Gastroesophageal sphincter (tissue), 4 donors: ENCODE results near the gene ARID5B. TPM values are rescaled to one million over a fixed set of nuclear protein-coding genes. Genes with fewer than 3 reads are reported as not detected.

ENCODE experiments used
- ATAC-seq: fragments of 150-250 bp; one replicate; pipeline ENCODE4 v1.9.1; 2016; ENCODE audit warnings: mild to moderate bottlenecking, moderate library complexity
- H3K27ac ChIP-seq, 4 donors: fragments of 200-600 bp; sonication (generic) in 3 of 4; 1 replicate in 3 of 4; 2 replicates in 1 of 4; pipeline ENCODE4 v1.5.1; 2016 to 2019
- H3K27me3 ChIP-seq: fragments of 200-600 bp; sonication (generic); one replicate; pipeline ENCODE4 v1.5.1; 2019
- H3K36me3 ChIP-seq, 2 donors: fragments of 200-600 bp; sonication (generic); one replicate each; pipeline ENCODE4 v1.5.1; 2019; ENCODE audit warnings: control low read depth in 1 of 2
- H3K4me1 ChIP-seq, 3 donors: fragments of 200-600 bp; sonication (generic); 1 replicate in 2 of 3; 2 replicates in 1 of 3; pipeline ENCODE4 v1.5.1; 2016 to 2019; ENCODE audit warnings: control low read depth in 2 of 3
- H3K4me3 ChIP-seq, 2 donors: fragments of 200-600 bp; sonication (generic); one replicate each; pipeline ENCODE4 v1.5.1; 2019; ENCODE audit warnings: mild to moderate bottlenecking in 1 of 2, moderate library complexity in 1 of 2
- H3K9me3 ChIP-seq, 3 donors: fragments of 200-600 bp; sonication (generic); one replicate each; pipeline ENCODE4 v1.5.1; 2017 to 2019; ENCODE audit warnings: control low read depth in 2 of 3
- EP300 ChIP-seq: sonication (generic); formaldehyde crosslinking; IDR thresholded peaks from one replicate; pipeline ENCODE4 v1.6.1; 2017; ENCODE audit warnings: antibody characterized with exemption, mild to moderate bottlenecking
- POLR2A ChIP-seq, 2 donors: fragments of 450-650 bp; IDR thresholded peaks; one replicate each; pipeline ENCODE4 v1.6.1; 2017; ENCODE audit warnings: antibody characterized with exemption in 2 of 2, mild to moderate bottlenecking in 2 of 2, moderate library complexity in 1 of 2
- POLR2AphosphoS5 ChIP-seq: sonication (generic); formaldehyde crosslinking; IDR thresholded peaks from one replicate; pipeline ENCODE4 v1.6.1; 2017; ENCODE audit warnings: antibody characterized with exemption
- WGBS, 2 donors: methylation state at CpG; one replicate each; pipeline ENCODE4 v1.1.5; 2018; ENCODE audit warnings: low coverage in 1 of 2; 5-methylcytosine and 5-hydroxymethylcytosine counted together
- total RNA-seq, 4 donors: library from RNA; depleted of rRNA; stranded (reverse); fragments of >200 nt; gene quantifications; one replicate each; pipeline ENCODE4 v1.1.0, GENCODE V29; 2016
- TF ChIP-seq, protein P1 (sequence below), 4 experiments: fragments of 200-600 bp in 2 of 4; fragments of 450-650 bp in 2 of 4; sonication (generic) in 1 of 4; IDR thresholded peaks; one replicate each; pipeline ENCODE4 v1.5.1; 2017 to 2019; ENCODE audit warnings: antibody characterized with exemption in 4 of 4, mild to moderate bottlenecking in 2 of 4, moderate library complexity in 2 of 4

Gene ARID5B
- total RNA-seq, 4 donors from 2014 or later: 34.7 to 81.4 (median 62.5) TPM

GRCh38 chr10:61869041-61869675 is 32.3 kb upstream of the ARID5B start:
- Histone ChIP-seq H3K9me3 (no peaks in the 10 kb centered on the region), H3K4me1 (peaks cover 0 to 18% (median 0%) of the 10 kb centered on the region in 3 donors), H3K36me3 (no peaks in the 10 kb centered on the region), H3K4me3 (no peak overlapping the region), H3K27ac (peak overlapping the region in 2 of 4 donors; percentile 38 to 52), H3K27me3 (no peaks in the 10 kb centered on the region)
- ATAC-seq: no peak
- 90 to 93% methylated on average over 5 to 8 of the region's 8 CpGs for WGBS, 2 donors
- TF ChIP-seq POLR2AphosphoS5 (no peak), EP300 (no peak), POLR2A (IDR thresholded peaks at IDR 0.05) (no peak)
- TF ChIP-seq, protein P1, sequence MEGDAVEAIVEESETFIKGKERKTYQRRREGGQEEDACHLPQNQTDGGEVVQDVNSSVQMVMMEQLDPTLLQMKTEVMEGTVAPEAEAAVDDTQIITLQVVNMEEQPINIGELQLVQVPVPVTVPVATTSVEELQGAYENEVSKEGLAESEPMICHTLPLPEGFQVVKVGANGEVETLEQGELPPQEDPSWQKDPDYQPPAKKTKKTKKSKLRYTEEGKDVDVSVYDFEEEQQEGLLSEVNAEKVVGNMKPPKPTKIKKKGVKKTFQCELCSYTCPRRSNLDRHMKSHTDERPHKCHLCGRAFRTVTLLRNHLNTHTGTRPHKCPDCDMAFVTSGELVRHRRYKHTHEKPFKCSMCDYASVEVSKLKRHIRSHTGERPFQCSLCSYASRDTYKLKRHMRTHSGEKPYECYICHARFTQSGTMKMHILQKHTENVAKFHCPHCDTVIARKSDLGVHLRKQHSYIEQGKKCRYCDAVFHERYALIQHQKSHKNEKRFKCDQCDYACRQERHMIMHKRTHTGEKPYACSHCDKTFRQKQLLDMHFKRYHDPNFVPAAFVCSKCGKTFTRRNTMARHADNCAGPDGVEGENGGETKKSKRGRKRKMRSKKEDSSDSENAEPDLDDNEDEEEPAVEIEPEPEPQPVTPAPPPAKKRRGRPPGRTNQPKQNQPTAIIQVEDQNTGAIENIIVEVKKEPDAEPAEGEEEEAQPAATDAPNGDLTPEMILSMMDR (IDR thresholded peaks at IDR 0.05): no peak

- Histone ChIP-seq H3K36me3 (no peaks in the 10 kb centered on the region), H3K4me1 (peaks cover 0 to 18% (median 0%) of the 10 kb centered on the region in 3 donors), H3K27ac (peak overlapping the region in 2 of 4 donors; percentile 38 to 60), H3K9me3 (no peaks in the 10 kb centered on the region), H3K27me3 (no peaks in the 10 kb centered on the region), H3K4me3 (no peak overlapping the region)
- no peak for ATAC-seq
- TF ChIP-seq POLR2AphosphoS5: no peak
- TF ChIP-seq EP300: no peak
- TF ChIP-seq, protein P1 (IDR thresholded peaks at IDR 0.05): no peak
- no peak for TF ChIP-seq POLR2A (IDR thresholded peaks at IDR 0.05)
- WGBS, 2 donors: 2 to 12% methylated on average over 6 of the region's 6 CpGs
These were observed 31.5 kb upstream of the ARID5B start for GRCh38 chr10:61869774-61870525.

DNA sequence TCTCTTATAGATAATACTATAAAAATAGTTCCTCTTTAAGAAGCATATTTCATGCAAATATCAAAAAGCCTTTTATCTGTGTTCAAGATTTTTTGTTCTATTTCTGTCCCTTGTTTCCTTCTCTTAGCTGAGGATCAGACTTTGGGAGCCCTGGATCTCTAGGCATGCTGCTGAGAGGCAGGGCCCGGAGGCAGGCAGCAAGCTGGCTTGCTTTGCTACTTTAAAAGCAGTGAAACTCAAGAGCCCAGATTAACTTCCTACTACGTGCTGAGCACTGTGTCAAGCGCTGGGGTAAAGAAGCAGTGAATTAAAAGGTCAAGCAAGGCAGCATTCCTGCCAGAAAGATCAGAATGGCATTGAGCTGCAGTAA is 31.0 kb upstream of the ARID5B start:
- no peaks in the 10 kb centered on the region for H3K36me3 ChIP-seq
- H3K4me1 ChIP-seq: peaks cover 0 to 18% (median 0%) of the 10 kb centered on the region in 3 donors
- H3K9me3 ChIP-seq: no peaks in the 10 kb centered on the region
- no peak for TF ChIP-seq EP300
- TF ChIP-seq, protein P1 (IDR thresholded peaks at IDR 0.05): no peak
- TF ChIP-seq POLR2A (IDR thresholded peaks at IDR 0.05): no peak
- no peak for TF ChIP-seq POLR2AphosphoS5
- H3K27me3 ChIP-seq: no peaks in the 10 kb centered on the region
- peak overlapping the region in 1 of 4 donors; percentile 60 for H3K27ac ChIP-seq
- no peak overlapping the region for H3K4me3 ChIP-seq
- 20 to 39% methylated on average over 3 of the region's 3 CpGs for WGBS, 2 donors
- ATAC-seq: no peak

- WGBS, 2 donors: 94% methylated on average over 6 of the region's 6 CpGs
- no peaks in the 10 kb centered on the region for H3K27me3 ChIP-seq
- no peak overlapping the region for H3K4me3 ChIP-seq
- H3K27ac ChIP-seq: no peak overlapping the region
- peaks cover 0 to 18% (median 0%) of the 10 kb centered on the region in 3 donors for H3K4me1 ChIP-seq
- no peak for ATAC-seq
- TF ChIP-seq POLR2AphosphoS5 (no peak), EP300 (no peak), POLR2A (IDR thresholded peaks at IDR 0.05) (no peak)
- TF ChIP-seq, protein P1 (IDR thresholded peaks at IDR 0.05): no peak
- H3K9me3 ChIP-seq: no peaks in the 10 kb centered on the region
- no peaks in the 10 kb centered on the region for H3K36me3 ChIP-seq
These were observed 30.0 kb upstream of the ARID5B start for GRCh38 chr10:61871487-61871886.
